Activated CD4-positive, CD25-positive, alpha-beta regulatory T cell treated with anti-CD3 and anti-CD28 coated beads, Interleukin-2, amount 50 U/mL, for 24 hours (primary cell): ENCODE measurements around the gene SMIM36.
"Not testable (repeated sequence)": the region's sequence is repeated elsewhere in the genome, so short reads cannot be mapped to it uniquely, and the experiment has no call there.

Experiments used
- ATAC-seq, 2 donors: fragments of 150-1000 bp; cut with Tn5 transposase; one replicate each; pipeline ENCODE4 v1.10.0; 2021; ENCODE audit warnings: mild to moderate bottlenecking in 1 of 2, moderate library complexity in 1 of 2

Gene SMIM36

DNA sequence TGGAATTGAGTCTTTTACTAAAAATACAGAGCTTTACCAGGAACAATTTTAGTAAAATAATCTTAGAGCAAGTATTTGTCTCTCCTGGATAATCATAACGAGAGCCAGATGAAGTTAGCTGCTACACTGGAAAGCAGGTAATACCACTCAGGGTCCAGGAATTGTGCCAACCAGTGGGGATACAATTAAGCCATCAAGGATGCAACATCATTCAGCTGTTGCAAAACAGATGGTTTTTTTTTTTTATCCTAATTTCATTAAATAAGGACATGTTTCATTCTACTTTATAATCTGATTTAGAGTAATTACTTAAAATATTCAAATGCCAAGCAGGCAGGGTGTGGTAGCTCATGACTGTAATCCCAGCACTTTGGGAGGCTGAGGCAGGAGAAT, 99.8 kb downstream of the SMIM36 start:
- ATAC-seq = no peak

DNA sequence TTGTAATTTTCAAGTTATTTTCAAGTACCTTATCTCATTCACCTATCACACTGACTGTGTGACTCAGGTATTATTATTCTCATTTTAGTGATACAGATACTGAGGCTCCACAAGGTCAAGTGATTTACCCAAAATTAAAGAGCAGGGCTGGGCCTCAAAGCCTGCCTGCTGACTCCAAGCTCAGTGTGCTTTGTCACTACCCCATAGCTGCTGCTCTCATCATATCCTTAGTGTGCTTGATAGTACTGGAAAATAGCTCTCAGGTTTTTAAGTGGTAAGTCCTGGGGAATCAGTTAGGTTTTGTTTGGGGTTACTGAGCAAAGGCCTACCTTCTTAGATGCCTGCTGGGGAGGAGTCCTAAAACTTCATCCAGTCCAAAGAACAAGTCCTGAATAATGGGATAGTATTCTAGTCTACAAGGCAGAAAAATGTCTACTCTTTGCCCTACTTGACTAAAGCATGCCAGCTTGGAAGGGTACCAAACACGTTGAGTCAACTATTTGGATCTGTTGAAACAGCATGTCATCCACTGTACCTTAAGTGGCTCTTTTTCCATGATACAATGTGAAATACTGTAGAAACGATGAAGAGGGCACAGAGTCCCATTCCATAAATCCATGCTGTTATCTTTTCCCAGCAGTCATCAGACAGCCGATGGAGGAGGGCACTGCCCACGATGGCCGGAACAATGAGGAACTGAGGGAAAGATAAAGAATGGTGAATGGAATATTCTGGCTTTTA, 100.4 kb downstream of the SMIM36 start:
- ATAC-seq = peak; percentile 41 to 45

DNA sequence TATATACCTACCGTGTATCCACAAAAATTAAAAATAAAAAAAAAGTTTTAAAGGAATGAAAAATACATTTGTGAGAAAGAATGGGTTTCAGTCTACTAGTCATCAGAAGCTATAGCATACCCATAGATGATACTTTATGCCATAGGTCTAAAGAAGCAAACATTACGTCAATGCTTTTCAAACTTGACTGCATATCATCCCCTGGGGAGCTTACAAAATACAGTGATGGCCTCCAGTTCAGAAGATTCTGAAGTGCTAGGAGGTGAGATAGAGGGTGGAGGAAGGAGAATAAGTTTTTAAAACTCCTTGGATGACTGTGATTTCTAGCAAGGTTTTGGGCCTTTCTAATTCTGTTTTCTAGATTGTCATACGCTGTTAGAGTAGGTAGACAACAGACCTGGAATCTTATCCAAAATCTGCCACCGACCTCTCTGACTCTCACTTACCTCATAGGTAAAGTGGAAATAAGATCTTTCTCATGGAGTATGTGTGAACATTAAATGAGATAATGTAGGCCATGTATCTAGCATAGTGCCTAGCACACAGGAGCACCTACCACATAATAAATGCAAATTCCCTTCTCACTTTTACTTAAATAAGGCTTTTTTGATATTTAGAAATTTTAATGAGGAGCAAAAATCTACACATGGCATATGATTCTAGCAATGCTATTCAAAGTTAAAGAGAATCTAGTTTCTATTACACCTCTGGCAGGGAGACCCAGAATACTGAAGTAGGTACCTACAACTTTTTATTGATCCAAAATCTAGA, 102.0 kb downstream of the SMIM36 start:
- no peak for ATAC-seq

DNA sequence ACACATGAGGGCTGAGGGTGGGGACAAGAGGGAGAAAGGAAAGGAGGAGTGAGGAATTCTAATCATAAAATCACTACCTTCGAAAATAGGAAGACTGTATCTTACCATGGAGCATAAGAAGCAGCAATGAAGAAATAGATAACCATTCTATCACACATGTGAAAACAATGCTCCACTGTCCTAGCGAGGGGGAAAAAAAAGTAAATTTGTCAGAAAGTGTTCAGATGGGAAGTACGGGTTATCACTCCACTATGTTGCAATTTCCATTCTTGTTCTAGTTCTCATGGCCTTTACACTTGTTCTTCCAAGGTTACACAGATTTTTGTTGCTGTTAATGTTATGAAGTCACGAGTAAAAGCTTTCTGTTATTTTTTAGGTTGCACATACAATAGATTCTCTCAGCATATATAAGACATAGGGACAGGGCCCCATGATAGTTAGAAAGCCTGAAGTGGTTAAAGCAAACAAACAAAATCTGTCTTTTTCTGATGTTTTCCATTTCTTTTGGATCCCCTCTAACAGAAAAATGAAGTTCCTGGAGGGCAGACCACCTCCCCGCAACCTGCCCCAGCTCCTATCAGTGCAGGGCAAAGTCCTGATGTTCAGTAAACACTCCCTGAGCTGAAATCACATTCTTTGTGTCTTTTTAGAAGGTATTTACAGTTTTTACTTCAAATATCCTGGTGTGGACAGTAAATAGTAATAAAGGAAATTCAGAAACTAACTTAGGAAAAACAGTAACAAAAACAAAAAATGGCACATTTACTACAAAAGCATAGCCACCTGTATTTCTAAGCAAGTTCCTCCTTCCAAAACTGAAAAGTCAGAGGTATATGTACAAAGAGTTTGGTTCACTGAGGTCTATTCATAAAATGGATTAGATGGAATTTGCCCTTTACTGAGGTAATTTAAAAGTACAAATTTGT, 103.3 kb downstream of the SMIM36 start:
- ATAC-seq = no peak

DNA sequence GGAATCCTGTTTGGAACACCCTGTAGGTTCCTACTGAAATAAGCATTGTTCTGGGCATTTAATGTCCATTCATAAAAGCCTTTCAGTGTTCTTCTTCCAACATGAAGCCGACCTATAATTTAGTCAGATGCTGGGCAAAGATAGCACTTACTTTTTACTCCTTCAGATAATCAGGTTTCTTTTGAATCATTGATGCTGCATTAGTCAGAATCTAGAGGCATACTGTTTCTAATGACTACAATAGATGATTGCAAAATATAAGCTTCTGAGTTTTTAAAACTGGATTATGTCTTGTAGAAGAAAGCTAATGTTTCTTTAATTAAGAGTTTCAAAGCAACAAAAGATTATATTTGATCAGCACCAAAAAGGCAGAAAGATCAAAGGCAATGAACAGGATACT, 105.7 kb downstream of the SMIM36 start:
- ATAC-seq = no peak

DNA sequence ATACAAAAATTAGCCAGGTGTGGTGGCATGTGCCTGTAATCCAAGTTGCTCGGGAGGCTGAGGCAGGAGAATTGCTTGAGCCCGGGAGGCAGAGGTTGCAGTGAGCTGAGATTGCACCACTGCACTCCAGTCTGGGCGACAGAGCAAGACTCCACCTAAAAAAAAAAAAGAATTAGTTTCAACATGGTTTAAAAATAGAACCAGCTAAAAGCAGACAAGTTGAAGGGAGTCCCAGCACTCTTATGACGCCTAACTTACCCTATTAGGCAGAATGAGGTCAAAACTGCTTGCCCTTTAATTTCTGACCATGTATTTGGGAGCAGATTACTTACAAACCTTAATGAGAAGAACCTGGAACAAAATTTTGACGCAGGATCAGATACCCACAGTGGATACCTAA, 107.1 kb downstream of the SMIM36 start:
- not testable (repeated sequence) for ATAC-seq

DNA sequence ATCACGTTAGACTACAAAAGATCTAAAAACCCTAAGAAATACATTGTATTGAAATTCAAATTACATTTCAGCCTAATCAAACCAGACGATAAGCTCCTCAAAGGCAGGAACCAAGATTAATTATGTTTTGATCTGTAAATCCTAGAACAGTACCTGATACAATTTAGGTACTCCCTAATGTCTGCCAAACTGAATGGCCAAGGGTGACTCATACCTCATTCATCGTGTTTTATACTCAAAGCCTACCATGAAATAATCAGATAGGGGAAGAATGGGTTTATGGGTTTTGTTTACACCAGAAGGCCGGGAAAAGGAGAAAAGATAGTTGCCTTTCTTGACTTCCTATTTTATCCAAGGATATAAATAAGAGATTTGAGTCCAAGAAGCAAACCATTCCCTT, 108.9 kb downstream of the SMIM36 start:
- no peak for ATAC-seq
